WTC11 (cell line): ENCODE measurements around the gene CDK2AP2. TPM values are rescaled to one million over a fixed set of nuclear protein-coding genes. Genes with fewer than 3 reads are reported as not detected.

Experiments
- ATAC-seq: fragments of 200-7000 bp; cut with Tn5 transposase; 2 replicates; pipeline ENCODE4 v1.10.0; 2021; ENCODE audit warnings: mild to moderate bottlenecking, moderate library complexity
- CTCF ChIA-PET: fragments of 300-600 bp; sonication (Branson Sonifier 250); formaldehyde crosslinking; loops from one replicate; lab custom pipeline; 2021; ENCODE audit warnings: antibody characterized with exemption; lab: Charles Lee
- POLR2A ChIA-PET: fragments of 350-600 bp; sonication (Branson Sonifier 250); formaldehyde crosslinking; loops from one replicate; lab custom pipeline; 2021; ENCODE audit warnings: antibody characterized with exemption; lab: Charles Lee
- DNase-seq: peaks from one replicate; pipeline ENCODE4 v3.0.0; 2021; ENCODE audit warnings: low spot score
- H3K27ac Mint-ChIP-seq: 2 replicates; pipeline ENCODE4 v1.8.0; 2021; ENCODE audit warnings: mixed read lengths
- H3K27me3 Mint-ChIP-seq: 2 replicates; pipeline ENCODE4 v1.8.0; 2021; ENCODE audit warnings: low read depth, mild to moderate bottlenecking, moderate library complexity, mixed read lengths
- H3K36me3 Mint-ChIP-seq: 2 replicates; pipeline ENCODE4 v1.8.0; 2021; ENCODE audit warnings: mixed read lengths
- H3K4me1 Mint-ChIP-seq: 2 replicates; pipeline ENCODE4 v1.8.0; 2022; ENCODE audit warnings: mixed read lengths
- H3K4me3 Mint-ChIP-seq: 2 replicates; pipeline ENCODE4 v1.8.0; 2021; ENCODE audit warnings: mild to moderate bottlenecking, moderate library complexity, mixed read lengths
- H3K9me3 Mint-ChIP-seq: 2 replicates; pipeline ENCODE4 v1.8.0; 2021; ENCODE audit warnings: mixed read lengths
- ELF4 ChIP-seq: sonication (generic); formaldehyde crosslinking; IDR thresholded peaks from 2 replicates; pipeline ENCODE4 v1.8.1; 2022; ENCODE audit warnings: low read depth, mild to moderate bottlenecking, moderate library complexity, missing genetic modification reagents
- ERG ChIP-seq: fragments of 250-450 bp; sonication (Bioruptor Pico); IDR thresholded peaks from 2 replicates; pipeline ENCODE4 v1.8.0; 2021; ENCODE audit warnings: mild to moderate bottlenecking
- FOXP1 ChIP-seq: sonication (generic); formaldehyde crosslinking; IDR thresholded peaks from 2 replicates; pipeline ENCODE4 v1.8.0; 2022; ENCODE audit warnings: missing genetic modification reagents, mild to moderate bottlenecking, moderate library complexity, borderline replicate concordance
- GRHL2 ChIP-seq: fragments of 250-450 bp; sonication (Bioruptor Pico); IDR thresholded peaks from 2 replicates; pipeline ENCODE4 v1.8.0; 2022; ENCODE audit warnings: mild to moderate bottlenecking, moderate library complexity; ENCODE audit not compliant: insufficient replicate concordance, severe bottlenecking
- IRF2 ChIP-seq: sonication (generic); formaldehyde crosslinking; IDR thresholded peaks from 2 replicates; pipeline ENCODE4 v1.8.0; 2022; ENCODE audit warnings: low read depth, missing genetic modification reagents, borderline replicate concordance
- MAX ChIP-seq: sonication (generic); formaldehyde crosslinking; IDR thresholded peaks from 2 replicates; pipeline ENCODE4 v1.8.0; 2022; ENCODE audit warnings: mild to moderate bottlenecking, missing genetic modification reagents
- MXD4 ChIP-seq: fragments of 250-450 bp; sonication (Bioruptor Pico); IDR thresholded peaks from 2 replicates; pipeline ENCODE4 v1.8.0; 2021; ENCODE audit warnings: mild to moderate bottlenecking, moderate library complexity, borderline replicate concordance
- MYBL2 ChIP-seq: sonication (generic); formaldehyde crosslinking; IDR thresholded peaks from 2 replicates; pipeline ENCODE4 v1.8.1; 2023; ENCODE audit warnings: mild to moderate bottlenecking, moderate library complexity, missing genetic modification reagents
- NFE2L1 ChIP-seq: sonication (generic); formaldehyde crosslinking; IDR thresholded peaks from 2 replicates; pipeline ENCODE4 v1.8.1; 2023; ENCODE audit warnings: missing genetic modification reagents
- NR1H2 ChIP-seq: sonication (generic); formaldehyde crosslinking; IDR thresholded peaks from 2 replicates; pipeline ENCODE4 v1.9.0; 2021; ENCODE audit warnings: mild to moderate bottlenecking, moderate library complexity, missing genetic modification reagents
- NR3C1 ChIP-seq: sonication (generic); formaldehyde crosslinking; conservative IDR thresholded peaks from 2 replicates; pipeline ENCODE4 v1.8.1; 2023; ENCODE audit warnings: low read depth, mild to moderate bottlenecking, missing genetic modification reagents
- PRRX2 ChIP-seq: fragments of 250-450 bp; sonication (Bioruptor Pico); IDR thresholded peaks from 2 replicates; pipeline ENCODE4 v1.8.0; 2021; ENCODE audit warnings: mild to moderate bottlenecking
- RELA ChIP-seq: sonication (generic); formaldehyde crosslinking; IDR thresholded peaks from 2 replicates; pipeline ENCODE4 v1.8.1; 2022; ENCODE audit warnings: missing genetic modification reagents, mild to moderate bottlenecking, borderline replicate concordance
- RORB ChIP-seq: fragments of 250-450 bp; sonication (Bioruptor Pico); IDR thresholded peaks from 2 replicates; pipeline ENCODE4 v1.9.0; 2021; ENCODE audit warnings: mild to moderate bottlenecking
- SP1 ChIP-seq: sonication (generic); formaldehyde crosslinking; conservative IDR thresholded peaks from 2 replicates; pipeline ENCODE4 v1.8.1; 2022; ENCODE audit warnings: missing genetic modification reagents
- ZNF219 ChIP-seq: sonication (generic); formaldehyde crosslinking; IDR thresholded peaks from 2 replicates; pipeline ENCODE4 v1.8.0; 2023; ENCODE audit warnings: missing genetic modification reagents, mild to moderate bottlenecking, borderline replicate concordance
- ZNF396 ChIP-seq: fragments of 250-450 bp; sonication (Bioruptor Pico); IDR thresholded peaks from 2 replicates; pipeline ENCODE4 v1.8.0; 2021; ENCODE audit warnings: mild to moderate bottlenecking, moderate library complexity, borderline replicate concordance
- ZSCAN18 ChIP-seq: fragments of 250-450 bp; sonication (Bioruptor Pico); IDR thresholded peaks from 2 replicates; pipeline ENCODE4 v2.1.2; 2022; ENCODE audit warnings: mild to moderate bottlenecking, moderate library complexity
- total RNA-seq: library from RNA; stranded (reverse); gene quantifications from 3 replicates; pipeline ENCODE4 v1.2.3, GENCODE V29; 2021
- TF ChIP-seq, protein P1 (sequence below): fragments of 250-450 bp; sonication (Bioruptor Pico); IDR thresholded peaks from 2 replicates; pipeline ENCODE4 v1.9.0; 2021; ENCODE audit warnings: mild to moderate bottlenecking, borderline replicate concordance
- TF ChIP-seq, protein P2 (sequence below): sonication (generic); formaldehyde crosslinking; IDR thresholded peaks from 2 replicates; pipeline ENCODE4 v1.8.0; 2023; ENCODE audit warnings: missing genetic modification reagents
- TF ChIP-seq, protein P3 (sequence below): sonication (generic); formaldehyde crosslinking; conservative IDR thresholded peaks from 2 replicates; pipeline ENCODE4 v1.8.1; 2023; ENCODE audit warnings: mild to moderate bottlenecking, low read depth, missing genetic modification reagents, moderate library complexity
- TF ChIP-seq, protein P4 (sequence below): sonication (generic); formaldehyde crosslinking; conservative IDR thresholded peaks from 2 replicates; pipeline ENCODE4 v1.8.1; 2022; ENCODE audit warnings: mild to moderate bottlenecking, missing genetic modification reagents

Gene CDK2AP2
- total RNA-seq, 1 experiment from 2014 or later: 53.1 TPM

DNA sequence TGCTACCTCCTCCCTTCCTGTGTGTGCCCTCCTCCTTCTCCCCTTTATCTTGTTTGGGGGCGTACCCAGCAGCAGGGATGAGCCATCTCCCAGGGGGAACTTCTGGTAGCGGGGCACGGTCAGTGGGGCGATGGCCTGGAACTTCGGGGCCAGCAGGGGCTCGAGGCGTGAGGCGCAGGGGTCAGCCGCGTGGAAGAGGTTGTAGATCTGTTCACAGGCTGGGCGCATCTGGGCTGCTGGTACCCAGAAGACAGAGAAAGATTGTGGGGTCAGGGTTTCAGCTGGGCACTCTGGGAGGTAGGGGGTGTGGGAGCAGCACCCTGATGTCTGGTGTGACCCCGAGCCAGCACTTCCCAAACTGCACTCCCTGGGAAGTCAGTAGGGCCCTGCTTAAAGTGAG, 11.8 kb downstream of the CDK2AP2 start:
- no peaks in the 10 kb centered on the region for H3K36me3 Mint-ChIP-seq
- no peak overlapping the region for H3K27ac Mint-ChIP-seq
- no peaks in the 10 kb centered on the region for H3K9me3 Mint-ChIP-seq
- DNase-seq (no peak), ATAC-seq (no peak)
- no peak overlapping the region for H3K4me3 Mint-ChIP-seq
- no peak for TF ChIP-seq ERG (CRISPR knock-in tag)
- TF ChIP-seq GRHL2 (CRISPR knock-in tag): no peak
- TF ChIP-seq MYBL2 (CRISPR knock-in tag): no peak
- TF ChIP-seq SP1: no peak
- TF ChIP-seq MAX: no peak
- no peak for TF ChIP-seq RORB (CRISPR knock-in tag)
- no peak for TF ChIP-seq NFE2L1 (CRISPR knock-in tag)
- no peak for TF ChIP-seq MXD4 (CRISPR knock-in tag)
- no peak for TF ChIP-seq PRRX2
- no peak for TF ChIP-seq NR1H2 (CRISPR knock-in tag)
- no peak for TF ChIP-seq ELF4
- TF ChIP-seq, protein P1, sequence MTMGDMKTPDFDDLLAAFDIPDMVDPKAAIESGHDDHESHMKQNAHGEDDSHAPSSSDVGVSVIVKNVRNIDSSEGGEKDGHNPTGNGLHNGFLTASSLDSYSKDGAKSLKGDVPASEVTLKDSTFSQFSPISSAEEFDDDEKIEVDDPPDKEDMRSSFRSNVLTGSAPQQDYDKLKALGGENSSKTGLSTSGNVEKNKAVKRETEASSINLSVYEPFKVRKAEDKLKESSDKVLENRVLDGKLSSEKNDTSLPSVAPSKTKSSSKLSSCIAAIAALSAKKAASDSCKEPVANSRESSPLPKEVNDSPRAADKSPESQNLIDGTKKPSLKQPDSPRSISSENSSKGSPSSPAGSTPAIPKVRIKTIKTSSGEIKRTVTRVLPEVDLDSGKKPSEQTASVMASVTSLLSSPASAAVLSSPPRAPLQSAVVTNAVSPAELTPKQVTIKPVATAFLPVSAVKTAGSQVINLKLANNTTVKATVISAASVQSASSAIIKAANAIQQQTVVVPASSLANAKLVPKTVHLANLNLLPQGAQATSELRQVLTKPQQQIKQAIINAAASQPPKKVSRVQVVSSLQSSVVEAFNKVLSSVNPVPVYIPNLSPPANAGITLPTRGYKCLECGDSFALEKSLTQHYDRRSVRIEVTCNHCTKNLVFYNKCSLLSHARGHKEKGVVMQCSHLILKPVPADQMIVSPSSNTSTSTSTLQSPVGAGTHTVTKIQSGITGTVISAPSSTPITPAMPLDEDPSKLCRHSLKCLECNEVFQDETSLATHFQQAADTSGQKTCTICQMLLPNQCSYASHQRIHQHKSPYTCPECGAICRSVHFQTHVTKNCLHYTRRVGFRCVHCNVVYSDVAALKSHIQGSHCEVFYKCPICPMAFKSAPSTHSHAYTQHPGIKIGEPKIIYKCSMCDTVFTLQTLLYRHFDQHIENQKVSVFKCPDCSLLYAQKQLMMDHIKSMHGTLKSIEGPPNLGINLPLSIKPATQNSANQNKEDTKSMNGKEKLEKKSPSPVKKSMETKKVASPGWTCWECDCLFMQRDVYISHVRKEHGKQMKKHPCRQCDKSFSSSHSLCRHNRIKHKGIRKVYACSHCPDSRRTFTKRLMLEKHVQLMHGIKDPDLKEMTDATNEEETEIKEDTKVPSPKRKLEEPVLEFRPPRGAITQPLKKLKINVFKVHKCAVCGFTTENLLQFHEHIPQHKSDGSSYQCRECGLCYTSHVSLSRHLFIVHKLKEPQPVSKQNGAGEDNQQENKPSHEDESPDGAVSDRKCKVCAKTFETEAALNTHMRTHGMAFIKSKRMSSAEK (CRISPR knock-in tag): no peak
- H3K27me3 Mint-ChIP-seq: no peaks in the 10 kb centered on the region
- H3K4me1 Mint-ChIP-seq: no peaks in the 10 kb centered on the region
- ChIA-PET CTCF (interaction anchor here (0.9 kb wide), 1 partner anchor 145 kb away, joined by 3 read pairs; no protein-coding TSS in a partner anchor), POLR2A (no interaction called here)

- Mint-ChIP-seq H3K27ac (no peak overlapping the region), H3K4me3 (no peak overlapping the region), H3K9me3 (no peaks in the 10 kb centered on the region), H3K27me3 (no peaks in the 10 kb centered on the region), H3K36me3 (no peaks in the 10 kb centered on the region), H3K4me1 (no peaks in the 10 kb centered on the region)
- DNase-seq (no peak), ATAC-seq (no peak)
- ChIA-PET POLR2A (no interaction called here), CTCF (interaction anchor here (1.0 kb wide), 1 partner anchor 106 kb away, joined by 3 read pairs; no protein-coding TSS in a partner anchor)
- TF ChIP-seq RELA (CRISPR knock-in tag) (no peak), FOXP1 (CRISPR knock-in tag) (no peak), NR1H2 (CRISPR knock-in tag) (no peak), ZNF396 (CRISPR knock-in tag) (no peak), ZNF219 (CRISPR knock-in tag) (no peak), ZSCAN18 (CRISPR knock-in tag) (no peak), ELF4 (no peak), IRF2 (CRISPR knock-in tag) (no peak), NR3C1 (no peak)
- TF ChIP-seq, protein P2, sequence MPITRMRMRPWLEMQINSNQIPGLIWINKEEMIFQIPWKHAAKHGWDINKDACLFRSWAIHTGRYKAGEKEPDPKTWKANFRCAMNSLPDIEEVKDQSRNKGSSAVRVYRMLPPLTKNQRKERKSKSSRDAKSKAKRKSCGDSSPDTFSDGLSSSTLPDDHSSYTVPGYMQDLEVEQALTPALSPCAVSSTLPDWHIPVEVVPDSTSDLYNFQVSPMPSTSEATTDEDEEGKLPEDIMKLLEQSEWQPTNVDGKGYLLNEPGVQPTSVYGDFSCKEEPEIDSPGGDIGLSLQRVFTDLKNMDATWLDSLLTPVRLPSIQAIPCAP: no peak
- TF ChIP-seq, protein P3, sequence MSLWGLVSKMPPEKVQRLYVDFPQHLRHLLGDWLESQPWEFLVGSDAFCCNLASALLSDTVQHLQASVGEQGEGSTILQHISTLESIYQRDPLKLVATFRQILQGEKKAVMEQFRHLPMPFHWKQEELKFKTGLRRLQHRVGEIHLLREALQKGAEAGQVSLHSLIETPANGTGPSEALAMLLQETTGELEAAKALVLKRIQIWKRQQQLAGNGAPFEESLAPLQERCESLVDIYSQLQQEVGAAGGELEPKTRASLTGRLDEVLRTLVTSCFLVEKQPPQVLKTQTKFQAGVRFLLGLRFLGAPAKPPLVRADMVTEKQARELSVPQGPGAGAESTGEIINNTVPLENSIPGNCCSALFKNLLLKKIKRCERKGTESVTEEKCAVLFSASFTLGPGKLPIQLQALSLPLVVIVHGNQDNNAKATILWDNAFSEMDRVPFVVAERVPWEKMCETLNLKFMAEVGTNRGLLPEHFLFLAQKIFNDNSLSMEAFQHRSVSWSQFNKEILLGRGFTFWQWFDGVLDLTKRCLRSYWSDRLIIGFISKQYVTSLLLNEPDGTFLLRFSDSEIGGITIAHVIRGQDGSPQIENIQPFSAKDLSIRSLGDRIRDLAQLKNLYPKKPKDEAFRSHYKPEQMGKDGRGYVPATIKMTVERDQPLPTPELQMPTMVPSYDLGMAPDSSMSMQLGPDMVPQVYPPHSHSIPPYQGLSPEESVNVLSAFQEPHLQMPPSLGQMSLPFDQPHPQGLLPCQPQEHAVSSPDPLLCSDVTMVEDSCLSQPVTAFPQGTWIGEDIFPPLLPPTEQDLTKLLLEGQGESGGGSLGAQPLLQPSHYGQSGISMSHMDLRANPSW (CRISPR knock-in tag): no peak
- TF ChIP-seq, protein P4, sequence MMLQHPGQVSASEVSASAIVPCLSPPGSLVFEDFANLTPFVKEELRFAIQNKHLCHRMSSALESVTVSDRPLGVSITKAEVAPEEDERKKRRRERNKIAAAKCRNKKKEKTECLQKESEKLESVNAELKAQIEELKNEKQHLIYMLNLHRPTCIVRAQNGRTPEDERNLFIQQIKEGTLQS (CRISPR knock-in tag): no peak
These were observed 12.5 kb downstream of the CDK2AP2 start for GRCh38 chr11:67495234-67496005.
